Activated T-cell treated with anti-CD3 and anti-CD28 coated beads, Interleukin-2, amount 50 U/mL, for 1 hour (primary cell): ENCODE results near the gene MTHFD2L.
A peak's percentile ranks its signal among the peaks of the same experiment; 100 is the strongest.
"Not testable (repeated sequence)": the region's sequence is repeated elsewhere in the genome, so short reads cannot be mapped to it uniquely, and the experiment has no call there.

Experiments used
- DNase-seq: peaks from one replicate; pipeline ENCODE4 v3.0.0-alpha.2; 2020

The MTHFD2L gene

GRCh38 chr4:74311696-74312313 is 153.9 kb downstream of the MTHFD2L start:
- no peak for DNase-seq

GRCh38 chr4:74314329-74314728 is 156.4 kb downstream of the MTHFD2L start:
- DNase-seq = no peak

- DNase-seq = no peak
Measured at GRCh38 chr4:74314944-74315343, 157.0 kb downstream of the MTHFD2L start.

DNA sequence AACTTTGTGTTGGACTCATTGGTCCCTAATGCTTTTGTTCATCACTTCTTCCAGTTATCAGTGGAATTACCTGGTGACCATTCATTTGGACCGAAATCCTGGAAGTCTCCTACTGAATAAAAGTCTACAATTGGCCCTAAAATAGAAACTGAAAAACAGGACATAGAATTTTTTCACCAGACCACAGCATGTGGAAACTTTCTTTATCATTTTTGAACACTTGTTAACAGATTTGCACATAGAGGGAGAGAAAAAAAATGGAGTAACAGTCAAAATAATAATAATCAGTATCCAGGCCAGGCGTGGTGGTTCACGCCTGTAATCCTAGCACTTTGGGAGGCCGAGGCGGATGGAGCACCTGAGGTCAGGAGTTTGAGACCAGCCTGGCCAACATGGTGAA is 157.5 kb downstream of the MTHFD2L start:
- DNase-seq = no peak

DNA sequence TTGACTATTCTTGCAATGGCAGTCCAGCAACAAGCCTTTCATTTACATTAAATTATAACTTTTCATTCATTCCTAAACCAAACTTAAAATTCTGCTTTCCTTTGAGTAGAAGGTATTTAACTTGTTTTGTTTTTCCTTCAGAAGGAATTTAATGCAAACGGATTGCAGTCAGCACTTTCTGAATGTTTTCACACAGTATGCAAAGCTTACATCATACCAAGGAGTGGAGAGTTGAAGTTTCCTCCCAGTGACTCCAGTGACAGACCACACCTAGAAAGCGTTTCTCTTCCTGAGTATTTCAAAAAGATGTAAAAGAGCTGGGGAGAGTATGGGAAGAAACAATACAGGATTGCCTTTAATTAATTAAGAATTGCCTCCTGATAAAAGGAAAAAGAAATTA is 158.5 kb downstream of the MTHFD2L start:
- DNase-seq = no peak

- no peak for DNase-seq
Measured at GRCh38 chr4:74317616-74318246, 159.8 kb downstream of the MTHFD2L start.

GRCh38 chr4:74318276-74318675 is 160.4 kb downstream of the MTHFD2L start:
- DNase-seq = no peak

DNA sequence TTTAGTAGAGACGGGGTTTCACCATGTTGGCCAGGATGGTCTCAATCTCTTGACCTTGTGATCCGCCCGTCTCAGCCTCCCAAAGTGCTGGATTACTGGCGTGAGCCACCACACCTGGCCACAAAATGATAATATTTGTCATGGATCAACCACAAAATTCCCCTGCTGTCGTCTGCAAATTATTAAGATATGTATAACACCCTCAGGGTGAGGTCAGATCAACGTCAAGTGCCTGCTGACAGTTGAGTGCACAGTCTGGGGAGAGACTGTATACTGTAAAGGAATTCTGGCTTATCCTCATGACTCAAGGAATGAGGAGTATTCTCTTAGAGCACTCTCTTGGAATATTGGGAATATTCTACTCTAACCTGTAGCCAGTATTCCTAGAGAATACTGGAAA is 161.6 kb downstream of the MTHFD2L start:
- DNase-seq = no peak

- DNase-seq = peak; percentile 18
Measured at GRCh38 chr4:74320559-74321118, 162.7 kb downstream of the MTHFD2L start.

GRCh38 chr4:74322301-74322700 is 164.4 kb downstream of the MTHFD2L start:
- DNase-seq = no peak

DNA sequence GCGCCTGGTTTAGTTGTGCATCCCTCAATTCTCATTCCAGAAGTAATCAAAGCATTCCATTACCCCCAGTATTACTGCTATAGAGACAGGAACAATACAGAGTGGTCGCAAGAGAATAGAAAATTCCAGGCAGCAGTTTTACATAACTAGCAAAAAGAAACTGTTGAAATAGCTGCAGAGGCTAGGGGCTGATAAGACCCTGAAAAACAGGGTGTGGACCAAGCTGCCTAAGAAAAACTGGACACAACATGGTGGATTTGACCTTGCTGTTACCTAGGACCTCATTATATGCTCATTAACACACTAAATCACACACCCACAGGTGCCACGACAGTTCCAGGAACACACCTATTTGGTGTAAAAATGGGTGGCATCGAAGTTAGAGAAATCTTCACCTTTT is 165.7 kb downstream of the MTHFD2L start:
- DNase-seq = no peak

GRCh38 chr4:74324262-74324661 is 166.3 kb downstream of the MTHFD2L start:
- DNase-seq = no peak

DNA sequence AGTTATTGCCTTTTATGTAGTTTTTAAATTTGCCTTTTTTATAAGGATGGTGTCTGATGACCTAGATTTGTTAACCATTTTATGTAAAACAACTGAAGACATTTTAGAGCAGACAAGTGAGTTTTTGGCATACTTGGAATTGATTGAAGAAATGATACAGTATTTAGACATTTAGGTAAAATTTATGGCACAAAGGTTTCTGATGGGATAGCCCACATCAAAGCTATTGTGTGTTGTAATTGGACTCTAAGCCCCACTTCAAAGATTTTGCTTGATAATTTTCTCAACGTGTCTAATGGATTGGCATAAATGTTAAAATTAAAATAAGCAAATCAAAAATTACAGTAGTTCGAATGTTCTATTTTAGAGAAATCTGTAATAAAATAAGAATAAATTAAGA is 168.0 kb downstream of the MTHFD2L start:
- no peak for DNase-seq

DNA sequence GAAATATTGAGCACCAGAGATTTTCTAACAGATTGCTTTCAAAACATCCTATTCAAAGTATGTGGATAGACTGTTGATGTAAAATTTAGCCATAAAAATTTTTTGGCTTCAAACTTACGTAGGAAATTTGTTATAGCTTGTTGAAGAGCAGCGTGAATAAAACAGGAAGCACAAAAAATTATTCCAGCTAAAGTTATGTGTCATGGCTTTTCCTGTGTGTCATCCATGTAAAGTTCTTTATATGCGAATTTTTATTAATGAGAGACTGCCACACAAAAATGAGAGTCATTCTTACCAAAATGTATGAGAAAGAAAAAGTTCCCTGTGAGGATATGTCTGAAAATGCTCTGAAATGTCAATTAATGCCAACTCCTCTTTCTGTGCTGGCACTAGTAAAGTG is 169.8 kb downstream of the MTHFD2L start:
- no peak for DNase-seq

- no peak for DNase-seq
Measured at GRCh38 chr4:74328501-74328900, 170.6 kb downstream of the MTHFD2L start.

DNA sequence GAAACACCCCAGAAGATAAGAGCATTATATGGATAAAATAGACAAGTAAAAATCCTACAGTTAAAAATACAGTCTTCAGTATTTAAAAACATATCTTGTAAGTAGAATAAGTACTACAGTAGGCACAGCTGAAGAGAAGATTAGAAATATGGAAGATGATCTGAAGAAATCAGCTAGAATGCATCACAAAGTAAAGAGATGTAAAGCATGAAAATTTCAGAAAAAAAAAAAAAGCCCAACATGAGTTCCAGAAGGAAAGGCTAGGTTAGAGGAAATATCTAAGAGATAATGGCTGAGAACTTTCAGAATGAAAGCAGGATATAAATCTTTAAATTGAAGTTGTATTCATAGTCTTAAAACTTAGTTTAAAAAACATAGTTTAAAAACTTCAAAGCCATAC is 171.4 kb downstream of the MTHFD2L start:
- no peak for DNase-seq

DNA sequence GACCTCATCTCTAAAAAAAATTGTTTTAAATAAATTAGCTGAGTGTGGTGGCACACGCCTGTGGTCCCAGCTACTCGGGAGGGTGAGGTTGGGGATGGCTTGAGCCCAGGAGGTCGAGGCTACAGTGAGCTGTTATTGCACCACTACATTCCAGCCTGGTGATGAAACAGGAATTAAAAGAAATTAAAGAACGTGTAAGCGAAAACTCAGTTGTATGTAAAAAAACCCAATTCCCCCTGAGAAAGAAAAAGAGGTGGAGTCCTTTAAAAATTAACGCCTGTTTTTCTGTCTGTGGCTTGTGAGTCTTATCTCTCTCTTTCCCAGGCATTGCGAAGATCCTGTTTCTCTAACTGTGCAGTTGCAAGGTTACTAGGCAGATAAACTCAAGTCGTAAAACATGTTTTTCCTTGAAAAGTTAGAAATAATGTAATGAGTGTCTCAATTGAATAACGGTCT is 172.4 kb downstream of the MTHFD2L start:
- no peak for DNase-seq

DNA sequence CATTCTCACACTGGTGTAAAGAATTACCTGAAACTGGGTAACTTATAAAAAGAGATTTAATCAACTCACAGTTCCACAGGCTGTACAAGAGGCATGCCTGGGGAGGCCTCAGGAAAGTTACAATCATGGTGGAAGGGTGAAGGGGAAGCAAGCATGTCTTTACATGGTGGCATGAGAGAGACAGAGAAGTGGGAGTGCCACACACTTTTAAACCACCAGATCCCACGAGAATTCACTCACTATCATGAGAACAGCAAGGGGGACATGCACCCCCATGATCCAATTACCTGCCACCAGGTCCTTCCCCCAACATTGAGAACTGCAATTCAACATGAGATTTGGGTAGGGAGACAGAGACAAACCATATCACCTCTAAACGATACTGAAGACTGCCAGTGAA is 173.3 kb downstream of the MTHFD2L start:
- DNase-seq = no peak

DNA sequence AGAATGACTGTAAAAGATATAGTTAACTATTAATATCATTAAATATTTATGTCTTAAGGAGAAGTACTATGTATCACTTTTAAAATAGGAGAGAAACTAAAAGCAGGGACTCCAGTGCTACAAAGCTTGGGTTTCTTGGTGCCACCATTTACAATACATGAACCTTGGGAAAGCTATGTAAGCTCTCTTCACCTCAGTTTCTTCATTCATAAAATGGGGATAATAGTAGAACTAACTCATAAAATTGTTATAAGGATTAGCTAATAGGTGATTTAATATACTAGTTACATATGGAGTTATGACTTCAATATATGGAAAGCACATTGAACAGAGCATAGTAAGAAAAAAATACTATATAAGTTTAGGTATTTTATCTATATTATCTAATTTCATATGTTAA is 174.0 kb downstream of the MTHFD2L start:
- DNase-seq = no peak

DNA sequence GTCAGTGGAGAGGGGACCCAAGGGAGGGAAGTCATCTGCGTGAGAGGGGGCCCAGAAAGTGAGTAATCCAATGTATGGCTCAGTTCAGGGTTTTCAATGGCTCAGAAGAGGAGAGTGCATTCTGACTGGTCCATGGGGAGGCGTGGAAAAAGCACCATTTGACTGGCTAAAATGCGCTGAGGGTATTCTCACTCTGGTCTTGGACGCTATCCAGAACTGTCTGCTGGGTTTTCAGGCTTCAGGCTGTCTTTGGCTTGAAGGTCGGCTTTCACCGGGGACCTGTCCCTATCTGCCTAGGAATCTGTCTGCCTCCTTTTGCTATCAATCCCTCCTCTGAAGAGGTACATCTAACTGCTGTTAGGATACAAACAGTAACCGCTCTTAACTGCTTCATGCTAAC is 176.7 kb downstream of the MTHFD2L start:
- DNase-seq = no peak

DNA sequence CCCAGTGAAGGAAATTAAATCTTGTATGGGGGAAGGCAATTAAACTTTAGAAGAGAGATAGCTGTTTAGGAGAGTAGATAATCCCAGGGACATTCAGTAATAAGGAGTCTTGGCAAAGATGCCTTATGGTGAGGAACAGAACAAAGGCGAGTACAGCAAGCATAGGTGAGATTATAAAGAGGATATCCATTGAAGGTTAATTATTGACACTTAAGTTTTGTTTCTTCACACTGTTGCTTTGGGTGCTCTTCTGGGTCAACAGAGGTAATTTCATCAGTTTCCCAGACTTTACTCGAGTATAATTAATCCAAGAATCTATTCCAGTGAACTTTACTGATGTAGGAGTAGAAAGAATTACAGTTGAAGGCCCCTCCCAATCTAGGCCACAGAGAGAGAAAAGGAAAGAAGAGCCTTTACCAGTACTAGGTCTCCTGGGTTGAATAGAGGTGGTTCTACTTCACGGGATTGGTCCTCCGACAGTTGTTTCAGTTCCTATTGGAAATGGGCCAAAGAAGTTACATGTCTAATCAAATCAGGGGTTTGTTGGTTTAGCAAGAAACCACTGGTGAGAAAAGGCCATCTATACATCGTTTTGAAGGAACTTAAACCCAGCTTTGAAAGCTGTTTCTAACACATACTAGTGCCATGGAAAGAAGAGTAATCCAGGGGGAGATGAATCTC is 177.6 kb downstream of the MTHFD2L start:
- DNase-seq = no peak

- no peak for DNase-seq
Measured at GRCh38 chr4:74338792-74339333, 180.9 kb downstream of the MTHFD2L start.

DNA sequence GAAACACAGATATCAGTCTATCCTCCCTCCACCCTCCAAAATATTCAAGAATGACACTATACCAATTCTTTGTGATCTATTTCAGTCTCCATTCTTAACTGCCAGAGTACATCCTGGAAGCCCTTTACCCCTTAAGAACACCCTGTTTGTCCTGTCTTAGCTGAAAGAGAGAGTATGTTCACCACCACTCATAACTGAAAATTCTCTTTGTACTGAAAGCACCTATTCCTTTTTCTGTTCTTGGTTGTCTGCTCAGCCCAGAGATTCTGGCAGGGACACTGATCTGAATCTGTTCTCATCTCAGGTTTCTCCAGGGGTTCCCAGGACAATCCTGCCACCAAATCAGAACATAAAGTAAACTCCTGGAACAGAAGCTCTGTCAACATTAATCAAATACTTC is 181.6 kb downstream of the MTHFD2L start:
- no peak for DNase-seq

DNA sequence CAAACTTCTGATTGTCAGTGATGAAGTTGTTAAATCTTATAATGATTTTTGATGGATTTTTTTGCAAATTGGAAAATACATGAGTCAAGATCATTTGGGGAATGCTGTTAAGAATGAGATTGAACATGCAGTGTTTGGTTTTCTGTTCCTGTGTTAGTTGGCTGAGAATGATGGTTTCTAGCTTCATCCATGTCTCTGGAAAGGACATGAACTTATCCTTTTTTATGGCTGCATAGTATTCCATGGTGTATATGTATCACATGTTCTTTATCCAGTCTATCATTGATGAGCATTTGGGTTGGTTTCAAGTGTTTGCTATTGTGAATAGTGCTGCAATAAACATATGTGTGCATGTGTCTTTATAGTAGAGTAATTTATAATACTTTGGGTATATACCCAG is 182.5 kb downstream of the MTHFD2L start:
- not testable (repeated sequence) for DNase-seq
